ENCODE results near the gene TSC22D4. TPM values are rescaled to one million over a fixed set of nuclear protein-coding genes. Genes with fewer than 3 reads are reported as not detected.
"Not testable (repeated sequence)": the region's sequence is repeated elsewhere in the genome, so short reads cannot be mapped to it uniquely, and the experiment has no call there.

Gene TSC22D4
- total RNA-seq, 4 donors from 2014 or later = 29.2 to 65.0 (median 33.7) TPM

DNA sequence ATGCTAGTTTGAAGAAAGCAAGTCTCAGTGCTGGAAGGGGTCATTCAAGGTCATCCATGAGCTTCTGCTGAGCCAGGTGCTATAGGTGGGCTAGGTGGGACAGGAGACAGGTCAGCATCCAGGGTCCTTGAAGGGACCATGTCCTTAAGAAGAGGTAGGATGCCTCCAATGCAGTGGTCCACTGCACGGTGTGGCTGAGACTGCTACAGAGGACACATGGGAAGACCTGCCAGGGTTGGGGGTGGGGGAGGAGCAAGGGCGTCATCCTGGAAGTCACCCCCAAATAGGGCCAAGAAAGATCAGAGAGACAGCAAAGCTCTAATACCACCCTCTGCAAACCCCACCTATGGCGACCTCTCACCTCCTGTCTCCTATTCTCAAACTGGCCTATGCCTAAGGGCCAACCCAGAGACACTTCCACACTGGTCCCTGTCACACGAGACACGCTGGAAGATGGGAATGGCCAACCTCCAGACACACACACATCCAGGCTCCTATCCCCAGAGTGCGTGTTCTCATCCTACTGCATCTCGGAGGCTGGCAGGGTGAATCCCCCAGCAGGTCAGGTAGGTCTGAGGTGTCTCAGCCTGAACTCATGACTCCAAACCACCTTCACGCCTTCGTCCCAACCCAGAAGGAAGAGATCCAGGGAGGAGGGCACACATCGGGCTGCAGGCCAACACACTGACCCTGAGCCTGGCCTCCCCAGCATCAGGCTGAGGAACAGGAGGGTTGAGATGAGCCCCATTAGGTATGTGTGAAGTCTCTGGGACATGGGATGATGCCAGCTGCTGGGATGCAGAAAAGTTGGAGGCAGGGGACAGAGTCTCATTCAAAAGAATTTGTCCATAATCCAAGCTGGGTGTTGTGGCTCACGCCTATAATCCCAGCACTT, 37.1 kb downstream of the TSC22D4 start:
- 83 to 88% methylated on average over 2 to 9 of the region's 11 CpGs for WGBS, 2 donors

DNA sequence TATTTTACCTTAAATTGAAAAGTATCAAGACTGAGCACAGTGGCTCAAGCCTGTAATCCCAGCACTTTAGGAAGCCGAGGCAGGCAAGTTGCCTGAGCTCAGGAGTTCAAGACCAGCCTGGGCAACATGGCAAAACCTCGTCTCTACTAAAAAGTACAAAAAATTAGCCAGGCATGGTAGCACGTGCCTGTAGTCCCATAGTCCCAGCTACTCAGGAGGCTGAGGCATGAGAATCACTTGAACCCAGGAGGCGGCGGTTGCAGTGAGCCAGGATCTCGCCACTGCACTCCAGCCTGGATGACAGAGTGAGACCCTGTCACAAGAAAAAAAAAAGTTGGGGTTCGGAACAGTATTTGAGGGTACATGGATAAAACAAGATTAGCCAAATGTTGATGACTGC, 39.8 kb downstream of the TSC22D4 start:
- DNase-seq; H3K36me3 ChIP-seq; H3K27me3 ChIP-seq; intact Hi-C loops (cut with DNase I); H3K27ac ChIP-seq; H3K4me3 ChIP-seq; H3K9me3 ChIP-seq: not testable (repeated sequence)
- H3K4me1 ChIP-seq = peaks cover 0 to 25% (median 11%) of the 10 kb centered on the region in 3 donors
- WGBS, 2 donors = 90 to 91% methylated on average over 7 of the region's 7 CpGs

More for the DNA sequence above, 37.1 kb downstream of the TSC22D4 start:
- H3K27me3 ChIP-seq = no peaks in the 10 kb centered on the region
- no peak for TF ChIP-seq POLR2A (IDR thresholded peaks at IDR 0.05)
- TF ChIP-seq, protein P1, sequence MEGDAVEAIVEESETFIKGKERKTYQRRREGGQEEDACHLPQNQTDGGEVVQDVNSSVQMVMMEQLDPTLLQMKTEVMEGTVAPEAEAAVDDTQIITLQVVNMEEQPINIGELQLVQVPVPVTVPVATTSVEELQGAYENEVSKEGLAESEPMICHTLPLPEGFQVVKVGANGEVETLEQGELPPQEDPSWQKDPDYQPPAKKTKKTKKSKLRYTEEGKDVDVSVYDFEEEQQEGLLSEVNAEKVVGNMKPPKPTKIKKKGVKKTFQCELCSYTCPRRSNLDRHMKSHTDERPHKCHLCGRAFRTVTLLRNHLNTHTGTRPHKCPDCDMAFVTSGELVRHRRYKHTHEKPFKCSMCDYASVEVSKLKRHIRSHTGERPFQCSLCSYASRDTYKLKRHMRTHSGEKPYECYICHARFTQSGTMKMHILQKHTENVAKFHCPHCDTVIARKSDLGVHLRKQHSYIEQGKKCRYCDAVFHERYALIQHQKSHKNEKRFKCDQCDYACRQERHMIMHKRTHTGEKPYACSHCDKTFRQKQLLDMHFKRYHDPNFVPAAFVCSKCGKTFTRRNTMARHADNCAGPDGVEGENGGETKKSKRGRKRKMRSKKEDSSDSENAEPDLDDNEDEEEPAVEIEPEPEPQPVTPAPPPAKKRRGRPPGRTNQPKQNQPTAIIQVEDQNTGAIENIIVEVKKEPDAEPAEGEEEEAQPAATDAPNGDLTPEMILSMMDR (IDR thresholded peaks at IDR 0.05) = no peak
- DNase-seq = no peak
- no peaks in the 10 kb centered on the region for H3K36me3 ChIP-seq
- H3K4me3 ChIP-seq = no peak overlapping the region
- H3K9me3 ChIP-seq = no peaks in the 10 kb centered on the region
- H3K27ac ChIP-seq = no peak overlapping the region
- intact Hi-C loops (cut with DNase I) = no loop called here
- H3K4me1 ChIP-seq = peaks cover 0 to 27% (median 0%) of the 10 kb centered on the region in 3 donors

DNA sequence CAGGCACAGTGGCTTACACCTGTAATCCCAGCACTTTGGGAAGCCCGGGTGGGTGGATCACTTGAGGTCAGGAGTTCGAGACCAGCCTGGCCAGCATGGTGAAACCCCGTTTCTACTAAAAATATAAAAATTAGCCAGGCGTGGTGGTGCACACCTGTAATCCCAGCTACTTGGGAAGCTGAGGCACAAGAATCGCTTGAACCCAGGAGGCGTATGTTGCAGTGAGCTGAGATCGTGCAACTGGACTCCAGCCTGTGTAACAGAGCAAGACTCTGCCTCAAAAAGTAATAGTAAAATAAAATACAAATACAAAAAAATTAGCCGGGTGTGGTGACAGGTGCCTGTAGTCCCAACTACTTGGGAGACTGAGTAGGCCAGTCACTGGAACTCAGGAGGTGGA, 40.3 kb downstream of the TSC22D4 start:
- intact Hi-C loops (cut with DNase I); DNase-seq; H3K27ac ChIP-seq; H3K9me3 ChIP-seq; H3K4me3 ChIP-seq; H3K27me3 ChIP-seq: not testable (repeated sequence)
- H3K36me3 ChIP-seq = peaks cover 6 to 14% (median 8%) of the 10 kb centered on the region in 3 donors
- 83 to 92% methylated on average over 8 of the region's 8 CpGs for WGBS, 2 donors
- H3K4me1 ChIP-seq = peaks cover 0 to 27% (median 11%) of the 10 kb centered on the region in 3 donors

DNA sequence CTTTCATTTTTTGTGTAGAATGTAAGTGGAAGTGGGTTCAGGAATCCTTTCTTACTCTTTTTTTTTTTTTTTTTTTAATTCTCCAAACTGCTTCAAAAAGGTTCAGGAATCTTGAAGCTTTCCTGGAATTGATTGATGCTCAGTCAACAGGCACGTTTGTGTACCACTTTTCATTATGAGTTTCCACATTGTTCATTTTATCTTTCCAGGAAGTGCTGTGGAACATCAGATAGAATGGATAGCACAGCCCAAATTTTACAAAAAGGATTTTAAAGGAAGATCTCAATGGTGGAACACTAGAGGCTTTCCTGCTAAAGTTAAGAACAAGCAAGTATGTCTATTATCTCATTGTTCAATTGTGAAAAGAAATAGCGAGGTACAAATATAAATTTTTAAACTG, 40.8 kb downstream of the TSC22D4 start:
- peaks cover 0 to 33% (median 11%) of the 10 kb centered on the region in 3 donors for H3K4me1 ChIP-seq
- WGBS, 2 donors = 49 to 56% methylated on average over 2 of the region's 2 CpGs
- intact Hi-C loops (cut with DNase I) = no loop called here
- no peaks in the 10 kb centered on the region for H3K9me3 ChIP-seq
- no peak for TF ChIP-seq POLR2A (IDR thresholded peaks at IDR 0.05)
- TF ChIP-seq, protein P1 (IDR thresholded peaks at IDR 0.05) = no peak
- DNase-seq = no peak
- H3K4me3 ChIP-seq = no peak overlapping the region
- H3K27me3 ChIP-seq = no peaks in the 10 kb centered on the region
- no peak overlapping the region for H3K27ac ChIP-seq
- peaks cover 12 to 20% (median 13%) of the 10 kb centered on the region in 3 donors for H3K36me3 ChIP-seq

DNA sequence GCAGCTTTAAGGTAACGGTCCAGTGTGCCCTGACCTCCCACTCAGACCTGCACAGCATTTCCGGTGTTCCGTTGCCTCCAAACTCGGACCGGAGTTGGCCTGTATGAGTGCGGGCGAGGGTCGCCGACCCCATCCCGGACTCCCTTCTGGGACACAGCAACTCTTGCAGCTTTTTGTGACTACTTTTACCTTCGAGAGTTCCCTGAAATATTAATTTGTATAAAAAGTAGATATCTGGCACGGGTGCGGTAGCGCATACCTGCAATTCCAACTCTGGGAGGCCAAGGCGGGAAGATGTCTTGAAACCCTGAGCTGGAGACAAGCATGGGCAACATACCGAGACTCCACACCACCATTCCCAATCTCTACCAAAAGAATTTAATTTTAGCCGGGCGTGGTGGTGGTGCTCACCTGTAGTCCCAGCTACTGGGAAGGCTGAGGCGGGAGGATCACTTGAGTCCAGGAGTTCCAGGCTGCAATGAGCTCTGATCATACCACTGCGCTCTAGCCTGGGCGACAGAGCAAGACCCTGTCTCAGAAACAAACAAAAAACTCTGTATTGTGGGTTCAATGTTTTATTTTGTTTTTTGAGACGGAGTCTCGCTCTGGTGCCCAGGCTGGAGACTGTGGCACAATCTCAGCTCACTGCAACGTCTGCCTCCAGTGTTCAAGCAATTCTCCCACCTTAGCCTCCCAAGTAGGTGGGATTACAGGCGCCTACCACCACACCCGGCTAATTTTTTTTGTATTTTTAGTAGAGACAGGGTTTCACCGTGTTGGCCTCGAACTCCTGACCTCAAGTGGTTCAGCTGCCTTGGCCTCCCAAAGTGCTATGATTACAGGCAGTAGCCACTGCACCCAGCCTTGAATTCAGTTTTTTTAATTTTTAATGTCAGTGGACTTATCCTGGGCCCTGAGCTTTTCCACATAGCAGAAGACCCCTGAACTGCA, 41.6 kb downstream of the TSC22D4 start:
- 82 to 90% methylated on average over 14 to 28 of the region's 28 CpGs for WGBS, 2 donors
- intact Hi-C loops (cut with DNase I) = no loop called here
- no peaks in the 10 kb centered on the region for H3K27me3 ChIP-seq

More for the DNA sequence above, 41.6 kb downstream of the TSC22D4 start:
- DNase-seq = no peak
- peak overlapping the region; percentile 96 to 100 (median 99) for H3K27ac ChIP-seq
- TF ChIP-seq, protein P1 (IDR thresholded peaks at IDR 0.05) = no peak
- no peak for TF ChIP-seq POLR2A (IDR thresholded peaks at IDR 0.05)
- peaks cover 17 to 27% (median 17%) of the 10 kb centered on the region in 3 donors for H3K36me3 ChIP-seq
- peak overlapping the region in 3 of 4 donors; percentile 81 to 98 (median 81) for H3K4me3 ChIP-seq
- H3K9me3 ChIP-seq = no peaks in the 10 kb centered on the region
- peaks cover 0 to 40% (median 16%) of the 10 kb centered on the region in 3 donors for H3K4me1 ChIP-seq

Data from esophagus squamous epithelium (tissue), 5 donors.